HepG2 (cell line): Measurements from ENCODE around the gene DPH6. TPM values are rescaled to one million over a fixed set of nuclear protein-coding genes. Genes with fewer than 3 reads are reported as not detected.

Experiments used
- ATAC-seq: fragments of 200-7000 bp; cut with Tn5 transposase; 3 replicates; pipeline ENCODE4 v1.9.1; 2020; ENCODE audit warnings: mild to moderate bottlenecking, moderate library complexity
- BruUV-seq: library from RNA; stranded (reverse); fragments of 400-500 nt; replicated peaks from 2 replicates; lab custom pipeline; 2021; lab: Mats Ljungman, UMichigan
- CTCF ChIA-PET: fragments of 300-600 bp; formaldehyde crosslinking; extraction: SDS; loops from one replicate; lab custom pipeline; 2021; ENCODE audit warnings: low total read pairs, inconsistent platforms, low intra/inter-chr PET ratio; lab: Yijun Ruan, JAX
- POLR2A ChIA-PET: fragments of 350-600 bp; sonication (Branson Sonifier 250); formaldehyde crosslinking; loops from one replicate; lab custom pipeline; 2020; ENCODE audit warnings: antibody characterized with exemption, inconsistent platforms; lab: Yijun Ruan, JAX
- DNase-seq: peaks from one replicate; pipeline ENCODE4 v3.0.0-alpha.2; 2015; ENCODE audit warnings: low spot score
- FAIRE-seq: peaks from 3 replicates; lab custom pipeline; 2011; peaks lifted over from hg19 to GRCh38; lab: Jason Lieb, UNC
- H2AFZ ChIP-seq: one replicate; pipeline ENCODE4 v1.6.1; 2011; ENCODE audit warnings: low read length, inconsistent platforms
- H3K27ac ChIP-seq: fragments of 300-600 bp; 3 replicates; pipeline ENCODE4 v1.8.0; 2011; ENCODE audit warnings: mixed run types, mild to moderate bottlenecking, mixed read lengths, low read length, inconsistent platforms; ENCODE audit not compliant: insufficient read depth; ENCODE audit errors: extremely low read length
- H3K27me3 ChIP-seq, 2 experiments: fragments of 200-600 bp in 1 of 2; 2 replicates in 1 of 2; 3 replicates in 1 of 2; pipeline versions ENCODE4 v1.6.0 to v1.8.0; 2011; ENCODE audit warnings: low read length in 2 of 2, mild to moderate bottlenecking in 2 of 2, moderate library complexity in 2 of 2, inconsistent platforms in 1 of 2; ENCODE audit not compliant: insufficient read depth in 2 of 2, control insufficient read depth in 1 of 2
- H3K36me3 ChIP-seq, 2 experiments: fragments of 200-600 bp in 1 of 2; replicated peaks in 1 of 2; 2 replicates in 1 of 2; 3 replicates in 1 of 2; pipeline versions ENCODE4 v1.5.1 to v1.8.0; 2011; ENCODE audit warnings: low read length in 2 of 2, inconsistent platforms in 1 of 2; ENCODE audit not compliant: insufficient read depth in 2 of 2, control insufficient read depth in 1 of 2
- H3K4me1 ChIP-seq: 2 replicates; pipeline ENCODE4 v1.5.1; 2012; ENCODE audit warnings: low read length, inconsistent platforms; ENCODE audit not compliant: insufficient read depth
- H3K4me2 ChIP-seq: 2 replicates; pipeline ENCODE4 v1.6.0; 2011; ENCODE audit warnings: low read depth, low read length, inconsistent platforms
- H3K4me3 ChIP-seq, 3 experiments: fragments of 200-600 bp in 1 of 3; sonication (generic), shearing (Covaris generic) in 1 of 3; replicated peaks in 1 of 3; 2 replicates each; pipeline ENCODE4 v1.5.1; 2011 to 2016; ENCODE audit warnings: low read length in 3 of 3, inconsistent platforms in 2 of 3, low read depth in 2 of 3, mild to moderate bottlenecking in 2 of 3, control low read depth in 1 of 3, mixed read lengths in 1 of 3; ENCODE audit not compliant: insufficient read depth in 1 of 3
- H3K79me2 ChIP-seq: one replicate; pipeline ENCODE4 v1.6.1; 2011; ENCODE audit warnings: low read length, inconsistent platforms; ENCODE audit not compliant: insufficient read depth
- H3K9ac ChIP-seq: 2 replicates; pipeline ENCODE4 v1.6.0; 2011; ENCODE audit warnings: mild to moderate bottlenecking, low read depth, low read length, inconsistent platforms; ENCODE audit not compliant: insufficient read depth
- H3K9me3 ChIP-seq: 2 replicates; pipeline ENCODE4 v1.5.1; 2012; ENCODE audit warnings: mild to moderate bottlenecking, low read length
- H4K20me1 ChIP-seq: 2 replicates; pipeline ENCODE4 v1.6.0; 2011; ENCODE audit warnings: inconsistent platforms, mild to moderate bottlenecking, low read length, moderate library complexity; ENCODE audit not compliant: insufficient read depth
- CEBPG ChIP-seq: IDR thresholded peaks from 2 replicates; pipeline ENCODE4 v1.6.1; 2016
- FOXP1 ChIP-seq, 2 experiments: fragments of 450-650 bp in 1 of 2; IDR thresholded peaks; 2 replicates each; pipeline ENCODE4 v1.6.1; 2017 to 2018; ENCODE audit warnings: antibody characterized with exemption in 1 of 2
- HMG20A ChIP-seq: IDR thresholded peaks from 2 replicates; pipeline ENCODE4 v1.6.1; 2016; ENCODE audit warnings: borderline replicate concordance
- MEIS2 ChIP-seq: sonication (generic); formaldehyde crosslinking; IDR thresholded peaks from 2 replicates; pipeline ENCODE4 v1.9.0; 2021; ENCODE audit warnings: mild to moderate bottlenecking, missing genetic modification reagents
- NKX3-1 ChIP-seq: sonication (generic); formaldehyde crosslinking; IDR thresholded peaks from 2 replicates; pipeline ENCODE4 v1.5.0; 2020; ENCODE audit warnings: missing genetic modification reagents
- RELA ChIP-seq: sonication (generic); formaldehyde crosslinking; IDR thresholded peaks from 2 replicates; pipeline ENCODE4 v1.4.0; 2020; ENCODE audit warnings: missing genetic modification reagents
- XRCC5 ChIP-seq: fragments of 200-400 bp; formaldehyde crosslinking; optimal IDR thresholded peaks from 2 replicates; pipeline ENCODE3; 2017; ENCODE audit warnings: mild to moderate bottlenecking, low read length
- YEATS2 ChIP-seq: sonication (generic); formaldehyde crosslinking; IDR thresholded peaks from 2 replicates; pipeline ENCODE4 v1.4.0; 2020; ENCODE audit warnings: missing genetic modification reagents, borderline replicate concordance
- ZNF558 ChIP-seq: sonication (generic); formaldehyde crosslinking; IDR thresholded peaks from 2 replicates; pipeline ENCODE4 v1.9.0; 2022; ENCODE audit warnings: mild to moderate bottlenecking, missing genetic modification reagents, borderline replicate concordance
- WGBS: methylation state at CpG from one replicate; pipeline ENCODE4 v1.1.6; 2017; ENCODE audit warnings: low lambda C conversion rate; 5-methylcytosine and 5-hydroxymethylcytosine counted together
- in situ Hi-C: cut with HindIII; loops from 2 replicates; pipeline ENCODE4 v1.10.0; 2017; ENCODE audit warnings: low pct_unique_long_range_greater_than_20kb; ENCODE audit not compliant: extremely low pct_ligation_motif_present
- intact Hi-C: fragments of 100-400 bp; cut with micrococcal nuclease; formaldehyde crosslinking; loops from one replicate; pipeline ENCODE4 v1.10.0; 2022; ENCODE audit not compliant: unreplicated experiment
- polyA plus RNA-seq, 8 experiments: library from polyadenylated mRNA; depleted of rRNA in 3 of 8; stranded (reverse) in 7 of 8; unstranded in 1 of 8; fragments of >200 nt; fragmentation: Illumina TruSeq in 4 of 8; extraction: Trizol in 4 of 8; gene quantifications; 2 replicates each; pipeline versions ENCODE4 v1.2.1 to v1.2.3, GENCODE V29; 2011 to 2016; ENCODE audit warnings: low read depth in 4 of 8, missing spikeins in 1 of 8, mixed read lengths in 1 of 8; ENCODE audit not compliant: insufficient read depth in 1 of 8
- total RNA-seq, 5 experiments: library from RNA; depleted of rRNA; stranded (reverse); fragments of >200 nt; fragmentation: Illumina TruSeq; extraction: Trizol; gene quantifications; 2 replicates each; pipeline ENCODE4 v1.2.3, GENCODE V29; 2016; ENCODE audit warnings: low read depth in 1 of 5
- TF ChIP-seq, protein P1 (sequence below): sonication (generic); formaldehyde crosslinking; IDR thresholded peaks from 2 replicates; pipeline ENCODE4 v1.4.0; 2020; ENCODE audit warnings: low read depth, missing genetic modification reagents
- TF ChIP-seq, protein P2 (sequence below): sonication (generic); formaldehyde crosslinking; IDR thresholded peaks from 2 replicates; pipeline ENCODE4 v1.5.0; 2020; ENCODE audit warnings: missing genetic modification reagents
- TF ChIP-seq, protein P3 (sequence below): sonication (generic); formaldehyde crosslinking; IDR thresholded peaks from 2 replicates; pipeline ENCODE4 v1.4.0; 2020; ENCODE audit warnings: missing genetic modification reagents, low read depth, mild to moderate bottlenecking, borderline replicate concordance
- TF ChIP-seq, protein P4 (sequence below): sonication (generic); formaldehyde crosslinking; IDR thresholded peaks from 2 replicates; pipeline ENCODE4 v1.4.0; 2020; ENCODE audit warnings: missing genetic modification reagents
- TF ChIP-seq, protein P5 (sequence below): sonication (generic); formaldehyde crosslinking; IDR thresholded peaks from 2 replicates; pipeline ENCODE4 v1.4.0; 2020; ENCODE audit warnings: mild to moderate bottlenecking, missing genetic modification reagents

The DPH6 gene
- total and polyA plus RNA-seq, 2 of the 13 experiments (the other 11 are each of a cell fraction or from before 2014, with no cell fraction given), result 10.2 to 25.8 TPM

DNA sequence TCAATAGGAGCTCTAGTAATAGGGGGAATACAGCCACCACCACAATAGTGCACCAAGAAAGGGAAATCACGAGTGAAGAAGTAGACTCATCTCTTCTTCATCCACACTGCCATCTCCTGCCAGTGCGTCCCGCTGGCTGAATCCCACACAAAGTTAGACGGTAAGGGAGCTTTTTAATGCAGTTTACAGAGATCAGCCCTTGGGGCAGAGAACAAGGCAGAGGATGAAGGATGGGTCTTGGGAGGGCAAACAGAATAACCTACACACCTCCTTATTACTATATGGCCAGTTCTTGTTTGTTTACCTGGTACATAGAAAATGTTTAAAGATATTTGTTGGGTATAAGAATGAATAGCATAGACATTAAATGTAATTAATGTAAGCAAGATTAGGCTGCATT, 11.0 kb upstream of the DPH6 start:
- Histone ChIP-seq H3K4me3 (no peak overlapping the region), H3K27ac (no peak overlapping the region), H3K36me3 (no peaks in the 10 kb centered on the region), H3K4me2 (no peak overlapping the region), H3K4me1 (no peaks in the 10 kb centered on the region), H2AFZ (no peak overlapping the region), H3K79me2 (no peaks in the 10 kb centered on the region), H3K9ac (no peak overlapping the region), H3K9me3 (no peaks in the 10 kb centered on the region), H4K20me1 (no peaks in the 10 kb centered on the region), H3K27me3 (no peaks in the 10 kb centered on the region)
- TF ChIP-seq NKX3-1 (CRISPR knock-in tag) (no peak), MEIS2 (CRISPR knock-in tag) (no peak), ZNF558 (CRISPR knock-in tag) (no peak), XRCC5 (no peak), FOXP1 (IDR thresholded peaks at IDR 0.05) (no peak), FOXP1 (CRISPR knock-in tag; IDR thresholded peaks at IDR 0.05) (no peak), YEATS2 (no peak), RELA (CRISPR knock-in tag) (no peak), CEBPG (CRISPR knock-in tag) (no peak), HMG20A (CRISPR knock-in tag) (no peak)
- TF ChIP-seq, protein P1, sequence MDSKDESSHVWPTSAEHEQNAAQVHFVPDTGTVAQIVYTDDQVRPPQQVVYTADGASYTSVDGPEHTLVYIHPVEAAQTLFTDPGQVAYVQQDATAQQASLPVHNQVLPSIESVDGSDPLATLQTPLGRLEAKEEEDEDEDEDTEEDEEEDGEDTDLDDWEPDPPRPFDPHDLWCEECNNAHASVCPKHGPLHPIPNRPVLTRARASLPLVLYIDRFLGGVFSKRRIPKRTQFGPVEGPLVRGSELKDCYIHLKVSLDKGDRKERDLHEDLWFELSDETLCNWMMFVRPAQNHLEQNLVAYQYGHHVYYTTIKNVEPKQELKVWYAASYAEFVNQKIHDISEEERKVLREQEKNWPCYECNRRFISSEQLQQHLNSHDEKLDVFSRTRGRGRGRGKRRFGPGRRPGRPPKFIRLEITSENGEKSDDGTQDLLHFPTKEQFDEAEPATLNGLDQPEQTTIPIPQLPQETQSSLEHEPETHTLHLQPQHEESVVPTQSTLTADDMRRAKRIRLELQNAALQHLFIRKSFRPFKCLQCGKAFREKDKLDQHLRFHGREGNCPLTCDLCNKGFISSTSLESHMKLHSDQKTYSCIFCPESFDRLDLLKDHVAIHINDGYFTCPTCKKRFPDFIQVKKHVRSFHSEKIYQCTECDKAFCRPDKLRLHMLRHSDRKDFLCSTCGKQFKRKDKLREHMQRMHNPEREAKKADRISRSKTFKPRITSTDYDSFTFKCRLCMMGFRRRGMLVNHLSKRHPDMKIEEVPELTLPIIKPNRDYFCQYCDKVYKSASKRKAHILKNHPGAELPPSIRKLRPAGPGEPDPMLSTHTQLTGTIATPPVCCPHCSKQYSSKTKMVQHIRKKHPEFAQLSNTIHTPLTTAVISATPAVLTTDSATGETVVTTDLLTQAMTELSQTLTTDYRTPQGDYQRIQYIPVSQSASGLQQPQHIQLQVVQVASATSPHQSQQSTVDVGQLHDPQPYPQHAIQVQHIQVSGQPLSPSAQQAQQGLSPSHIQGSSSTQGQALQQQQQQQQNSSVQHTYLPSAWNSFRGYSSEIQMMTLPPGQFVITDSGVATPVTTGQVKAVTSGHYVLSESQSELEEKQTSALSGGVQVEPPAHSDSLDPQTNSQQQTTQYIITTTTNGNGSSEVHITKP (CRISPR knock-in tag), result no peak
- TF ChIP-seq, protein P2, sequence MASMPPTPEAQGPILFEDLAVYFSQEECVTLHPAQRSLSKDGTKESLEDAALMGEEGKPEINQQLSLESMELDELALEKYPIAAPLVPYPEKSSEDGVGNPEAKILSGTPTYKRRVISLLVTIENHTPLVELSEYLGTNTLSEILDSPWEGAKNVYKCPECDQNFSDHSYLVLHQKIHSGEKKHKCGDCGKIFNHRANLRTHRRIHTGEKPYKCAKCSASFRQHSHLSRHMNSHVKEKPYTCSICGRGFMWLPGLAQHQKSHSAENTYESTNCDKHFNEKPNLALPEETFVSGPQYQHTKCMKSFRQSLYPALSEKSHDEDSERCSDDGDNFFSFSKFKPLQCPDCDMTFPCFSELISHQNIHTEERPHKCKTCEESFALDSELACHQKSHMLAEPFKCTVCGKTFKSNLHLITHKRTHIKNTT (CRISPR knock-in tag), result no peak
- TF ChIP-seq, protein P3, sequence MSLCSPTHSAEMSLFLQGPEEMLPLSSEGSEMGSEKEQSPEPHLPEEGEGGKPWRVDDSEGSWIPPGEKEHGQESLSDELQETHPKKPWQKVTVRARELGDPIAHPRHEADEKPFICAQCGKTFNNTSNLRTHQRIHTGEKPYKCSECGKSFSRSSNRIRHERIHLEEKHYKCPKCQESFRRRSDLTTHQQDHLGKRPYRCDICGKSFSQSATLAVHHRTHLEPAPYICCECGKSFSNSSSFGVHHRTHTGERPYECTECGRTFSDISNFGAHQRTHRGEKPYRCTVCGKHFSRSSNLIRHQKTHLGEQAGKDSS (CRISPR knock-in tag), result no peak
- TF ChIP-seq, protein P4, sequence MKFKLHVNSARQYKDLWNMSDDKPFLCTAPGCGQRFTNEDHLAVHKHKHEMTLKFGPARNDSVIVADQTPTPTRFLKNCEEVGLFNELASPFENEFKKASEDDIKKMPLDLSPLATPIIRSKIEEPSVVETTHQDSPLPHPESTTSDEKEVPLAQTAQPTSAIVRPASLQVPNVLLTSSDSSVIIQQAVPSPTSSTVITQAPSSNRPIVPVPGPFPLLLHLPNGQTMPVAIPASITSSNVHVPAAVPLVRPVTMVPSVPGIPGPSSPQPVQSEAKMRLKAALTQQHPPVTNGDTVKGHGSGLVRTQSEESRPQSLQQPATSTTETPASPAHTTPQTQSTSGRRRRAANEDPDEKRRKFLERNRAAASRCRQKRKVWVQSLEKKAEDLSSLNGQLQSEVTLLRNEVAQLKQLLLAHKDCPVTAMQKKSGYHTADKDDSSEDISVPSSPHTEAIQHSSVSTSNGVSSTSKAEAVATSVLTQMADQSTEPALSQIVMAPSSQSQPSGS (CRISPR knock-in tag), result no peak
- TF ChIP-seq, protein P5, sequence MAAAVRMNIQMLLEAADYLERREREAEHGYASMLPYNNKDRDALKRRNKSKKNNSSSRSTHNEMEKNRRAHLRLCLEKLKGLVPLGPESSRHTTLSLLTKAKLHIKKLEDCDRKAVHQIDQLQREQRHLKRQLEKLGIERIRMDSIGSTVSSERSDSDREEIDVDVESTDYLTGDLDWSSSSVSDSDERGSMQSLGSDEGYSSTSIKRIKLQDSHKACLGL (CRISPR knock-in tag), result no peak
- FAIRE-seq, result no peak
- in situ Hi-C loops (no loop called here), intact Hi-C loops (no loop called here)
- no peak for DNase-seq
- CTCF ChIA-PET, result no interaction called here
- WGBS, result 63% methylated on average over 4 of the region's 4 CpGs
- no peak for ATAC-seq
- no TSS peak for BruUV-seq
- POLR2A ChIA-PET, result no interaction called here
